ENCODE results near the gene HRK. TPM values are rescaled to one million over a fixed set of nuclear protein-coding genes. Genes with fewer than 3 reads are reported as not detected.
A peak's percentile ranks its signal among the peaks of the same experiment; 100 is the strongest.

The HRK gene
- total and polyA plus RNA-seq, 4 donors, result 0.14 TPM; not detected in 3

DNA sequence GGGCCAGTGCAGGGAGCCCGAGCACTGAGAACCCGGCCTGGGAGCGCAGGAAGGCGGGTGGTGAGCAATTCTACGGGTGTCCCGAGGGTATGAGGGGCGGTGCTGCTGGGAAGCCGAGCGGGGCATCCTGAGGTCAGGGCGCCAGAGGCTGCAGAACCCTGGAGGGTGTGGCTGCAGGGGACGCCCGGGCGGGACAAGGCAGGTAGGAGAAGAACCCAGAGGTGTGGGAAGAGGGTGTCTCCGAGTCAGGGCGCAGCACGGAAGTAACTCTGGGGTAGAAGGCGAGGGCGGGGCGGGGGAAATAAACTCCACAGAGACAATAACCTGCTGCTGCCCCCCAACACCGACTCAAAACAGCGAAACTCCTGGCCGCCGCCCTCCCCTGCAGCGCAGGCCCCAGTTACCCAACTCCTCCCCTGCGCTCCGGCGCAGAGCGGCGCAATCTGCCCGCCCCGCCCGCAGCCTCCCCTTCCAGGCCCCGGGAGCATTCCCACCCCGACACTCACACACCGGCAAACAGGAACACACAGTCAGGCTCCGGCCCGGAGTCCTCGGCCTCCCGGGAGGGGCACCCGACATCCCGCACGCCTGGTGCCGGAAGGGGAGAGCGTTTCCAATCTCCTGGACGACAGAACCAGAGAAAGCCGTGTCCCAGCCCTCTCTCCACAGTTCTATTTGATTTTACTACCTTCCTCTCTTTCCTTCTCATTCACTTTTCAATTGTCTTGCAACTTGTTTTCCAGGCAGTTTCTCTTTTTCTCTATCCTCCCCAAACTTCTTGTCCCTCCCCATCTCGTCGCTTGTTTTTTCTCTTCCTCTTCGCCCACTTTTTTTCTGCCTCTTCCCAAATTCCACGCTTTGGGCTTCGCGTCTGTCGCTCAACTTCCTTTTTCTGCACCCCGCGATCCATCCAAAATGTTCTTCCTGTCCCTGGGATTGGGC lies 2.4 kb downstream of the HRK start:
- peaks cover 3 to 26% (median 16%) of the 10 kb centered on the region in 4 donors for H3K27me3 ChIP-seq (ENCODE audit: control insufficient read depth in 4 of 4, insufficient read depth in 4 of 4, low read length in 3 of 4)
- H3K4me3 ChIP-seq (ENCODE audit: low read depth in 1 of 3, low read length in 3 of 3), result peak overlapping the region in 1 of 3 donors; percentile 1
- H3K9me3 ChIP-seq (ENCODE audit: control insufficient read depth in 4 of 4, low read length in 3 of 4), result peaks cover 3 to 10% (median 5%) of the 10 kb centered on the region in 4 donors
- WGBS, result 3% methylated on average over 55 of the region's 55 CpGs
- no peak for DNase-seq (ENCODE audit: low spot score)
- H3K4me1 ChIP-seq (ENCODE audit: control insufficient read depth in 4 of 4, insufficient read depth in 4 of 4, low read length in 3 of 4), result peaks cover 7 to 33% (median 22%) of the 10 kb centered on the region in 4 donors
- peaks cover 0 to 3% (median 0%) of the 10 kb centered on the region in 4 donors for H3K36me3 ChIP-seq (ENCODE audit: control insufficient read depth in 4 of 4, insufficient read depth in 3 of 4, low read depth in 1 of 4, low read length in 3 of 4)
- no peak for TF ChIP-seq SP1 (IDR thresholded peaks at IDR 0.05)
- TF ChIP-seq FOXA1 (IDR thresholded peaks at IDR 0.05), result no peak
- no peak for TF ChIP-seq NR2F2 (IDR thresholded peaks at IDR 0.05)
- no peak for TF ChIP-seq EGR1 (IDR thresholded peaks at IDR 0.05; ENCODE audit: low read depth in 2 of 2)
- TF ChIP-seq GABPA (IDR thresholded peaks at IDR 0.05 in 1 of 2, conservative IDR thresholded peaks at IDR 0.05 in 1 of 2), result no peak
- TF ChIP-seq RAD21 (IDR thresholded peaks at IDR 0.05), result no peak
- TF ChIP-seq, protein P1, sequence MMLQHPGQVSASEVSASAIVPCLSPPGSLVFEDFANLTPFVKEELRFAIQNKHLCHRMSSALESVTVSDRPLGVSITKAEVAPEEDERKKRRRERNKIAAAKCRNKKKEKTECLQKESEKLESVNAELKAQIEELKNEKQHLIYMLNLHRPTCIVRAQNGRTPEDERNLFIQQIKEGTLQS (IDR thresholded peaks at IDR 0.05), result no peak
- no peak for TF ChIP-seq RXRA (IDR thresholded peaks at IDR 0.05)
- H3K27ac ChIP-seq (ENCODE audit: low read depth in 1 of 2, low read length in 2 of 2), result no peak overlapping the region
- H3K9ac ChIP-seq (ENCODE audit: low read depth in 1 of 2, low read length in 2 of 2), result no peak overlapping the region

DNA sequence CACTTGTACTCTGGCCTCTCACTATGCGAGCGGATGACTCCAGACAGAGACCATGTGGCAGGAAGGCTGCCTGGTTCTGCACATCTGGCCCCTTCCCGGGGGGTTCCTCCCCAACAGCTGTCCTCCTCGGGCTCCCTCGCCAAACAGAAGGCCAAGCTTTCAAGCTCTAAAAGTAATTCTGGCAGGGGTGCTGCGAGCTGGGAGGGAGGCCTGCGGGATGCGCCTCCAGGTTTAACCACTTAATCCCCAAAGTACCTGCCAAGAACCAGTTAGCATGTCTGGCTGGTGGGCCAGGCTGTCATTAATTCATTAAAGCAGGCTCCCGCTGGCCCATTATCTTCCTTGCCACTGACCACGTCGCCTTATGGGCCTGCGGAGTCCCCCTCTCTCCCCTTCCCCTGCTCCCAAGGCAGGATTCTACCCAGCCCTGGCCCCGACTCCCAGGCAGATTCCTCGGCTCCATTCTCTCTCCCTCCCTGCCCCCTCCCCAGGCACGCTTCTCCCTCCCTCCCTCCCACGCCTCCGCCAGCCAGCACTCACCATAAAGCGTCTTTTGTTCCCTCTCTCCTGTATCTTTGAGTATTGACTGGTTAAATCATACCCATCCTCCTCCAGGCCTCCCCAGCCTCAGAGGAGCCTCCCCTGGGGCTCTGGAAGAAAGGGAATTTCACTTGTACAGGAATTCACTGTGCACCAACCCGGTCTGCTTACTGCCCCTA lies 4.9 kb downstream of the HRK start:
- peaks cover 6 to 21% (median 13%) of the 10 kb centered on the region in 4 donors for H3K4me1 ChIP-seq (ENCODE audit: control insufficient read depth in 4 of 4, insufficient read depth in 4 of 4, low read length in 3 of 4)
- TF ChIP-seq JUND (IDR thresholded peaks at IDR 0.05) (no peak), HNF4G (IDR thresholded peaks at IDR 0.05) (no peak), RAD21 (IDR thresholded peaks at IDR 0.05) (no peak), EGR1 (IDR thresholded peaks at IDR 0.05; ENCODE audit: low read depth in 2 of 2) (no peak), RXRA (IDR thresholded peaks at IDR 0.05) (no peak), FOXA2 (IDR thresholded peaks at IDR 0.05) (no peak), SP1 (IDR thresholded peaks at IDR 0.05) (no peak), NR2F2 (IDR thresholded peaks at IDR 0.05) (no peak)
- TF ChIP-seq, protein P1 (IDR thresholded peaks at IDR 0.05), result no peak
- TF ChIP-seq, protein P2, sequence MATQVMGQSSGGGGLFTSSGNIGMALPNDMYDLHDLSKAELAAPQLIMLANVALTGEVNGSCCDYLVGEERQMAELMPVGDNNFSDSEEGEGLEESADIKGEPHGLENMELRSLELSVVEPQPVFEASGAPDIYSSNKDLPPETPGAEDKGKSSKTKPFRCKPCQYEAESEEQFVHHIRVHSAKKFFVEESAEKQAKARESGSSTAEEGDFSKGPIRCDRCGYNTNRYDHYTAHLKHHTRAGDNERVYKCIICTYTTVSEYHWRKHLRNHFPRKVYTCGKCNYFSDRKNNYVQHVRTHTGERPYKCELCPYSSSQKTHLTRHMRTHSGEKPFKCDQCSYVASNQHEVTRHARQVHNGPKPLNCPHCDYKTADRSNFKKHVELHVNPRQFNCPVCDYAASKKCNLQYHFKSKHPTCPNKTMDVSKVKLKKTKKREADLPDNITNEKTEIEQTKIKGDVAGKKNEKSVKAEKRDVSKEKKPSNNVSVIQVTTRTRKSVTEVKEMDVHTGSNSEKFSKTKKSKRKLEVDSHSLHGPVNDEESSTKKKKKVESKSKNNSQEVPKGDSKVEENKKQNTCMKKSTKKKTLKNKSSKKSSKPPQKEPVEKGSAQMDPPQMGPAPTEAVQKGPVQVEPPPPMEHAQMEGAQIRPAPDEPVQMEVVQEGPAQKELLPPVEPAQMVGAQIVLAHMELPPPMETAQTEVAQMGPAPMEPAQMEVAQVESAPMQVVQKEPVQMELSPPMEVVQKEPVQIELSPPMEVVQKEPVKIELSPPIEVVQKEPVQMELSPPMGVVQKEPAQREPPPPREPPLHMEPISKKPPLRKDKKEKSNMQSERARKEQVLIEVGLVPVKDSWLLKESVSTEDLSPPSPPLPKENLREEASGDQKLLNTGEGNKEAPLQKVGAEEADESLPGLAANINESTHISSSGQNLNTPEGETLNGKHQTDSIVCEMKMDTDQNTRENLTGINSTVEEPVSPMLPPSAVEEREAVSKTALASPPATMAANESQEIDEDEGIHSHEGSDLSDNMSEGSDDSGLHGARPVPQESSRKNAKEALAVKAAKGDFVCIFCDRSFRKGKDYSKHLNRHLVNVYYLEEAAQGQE (IDR thresholded peaks at IDR 0.05), result no peak
- TF ChIP-seq, protein P3, sequence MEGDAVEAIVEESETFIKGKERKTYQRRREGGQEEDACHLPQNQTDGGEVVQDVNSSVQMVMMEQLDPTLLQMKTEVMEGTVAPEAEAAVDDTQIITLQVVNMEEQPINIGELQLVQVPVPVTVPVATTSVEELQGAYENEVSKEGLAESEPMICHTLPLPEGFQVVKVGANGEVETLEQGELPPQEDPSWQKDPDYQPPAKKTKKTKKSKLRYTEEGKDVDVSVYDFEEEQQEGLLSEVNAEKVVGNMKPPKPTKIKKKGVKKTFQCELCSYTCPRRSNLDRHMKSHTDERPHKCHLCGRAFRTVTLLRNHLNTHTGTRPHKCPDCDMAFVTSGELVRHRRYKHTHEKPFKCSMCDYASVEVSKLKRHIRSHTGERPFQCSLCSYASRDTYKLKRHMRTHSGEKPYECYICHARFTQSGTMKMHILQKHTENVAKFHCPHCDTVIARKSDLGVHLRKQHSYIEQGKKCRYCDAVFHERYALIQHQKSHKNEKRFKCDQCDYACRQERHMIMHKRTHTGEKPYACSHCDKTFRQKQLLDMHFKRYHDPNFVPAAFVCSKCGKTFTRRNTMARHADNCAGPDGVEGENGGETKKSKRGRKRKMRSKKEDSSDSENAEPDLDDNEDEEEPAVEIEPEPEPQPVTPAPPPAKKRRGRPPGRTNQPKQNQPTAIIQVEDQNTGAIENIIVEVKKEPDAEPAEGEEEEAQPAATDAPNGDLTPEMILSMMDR (IDR thresholded peaks at IDR 0.05; ENCODE audit: low read depth, low read length, missing input control), result no peak
- TF ChIP-seq, protein P4, sequence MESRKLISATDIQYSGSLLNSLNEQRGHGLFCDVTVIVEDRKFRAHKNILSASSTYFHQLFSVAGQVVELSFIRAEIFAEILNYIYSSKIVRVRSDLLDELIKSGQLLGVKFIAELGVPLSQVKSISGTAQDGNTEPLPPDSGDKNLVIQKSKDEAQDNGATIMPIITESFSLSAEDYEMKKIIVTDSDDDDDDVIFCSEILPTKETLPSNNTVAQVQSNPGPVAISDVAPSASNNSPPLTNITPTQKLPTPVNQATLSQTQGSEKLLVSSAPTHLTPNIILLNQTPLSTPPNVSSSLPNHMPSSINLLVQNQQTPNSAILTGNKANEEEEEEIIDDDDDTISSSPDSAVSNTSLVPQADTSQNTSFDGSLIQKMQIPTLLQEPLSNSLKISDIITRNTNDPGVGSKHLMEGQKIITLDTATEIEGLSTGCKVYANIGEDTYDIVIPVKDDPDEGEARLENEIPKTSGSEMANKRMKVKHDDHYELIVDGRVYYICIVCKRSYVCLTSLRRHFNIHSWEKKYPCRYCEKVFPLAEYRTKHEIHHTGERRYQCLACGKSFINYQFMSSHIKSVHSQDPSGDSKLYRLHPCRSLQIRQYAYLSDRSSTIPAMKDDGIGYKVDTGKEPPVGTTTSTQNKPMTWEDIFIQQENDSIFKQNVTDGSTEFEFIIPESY (IDR thresholded peaks at IDR 0.05), result no peak
- 15% methylated on average over 19 of the region's 19 CpGs for WGBS
- no peak overlapping the region for H3K27ac ChIP-seq (ENCODE audit: low read depth in 1 of 2, low read length in 2 of 2)
- no peak overlapping the region for H3K4me3 ChIP-seq (ENCODE audit: low read depth in 1 of 3, low read length in 3 of 3)
- H3K27me3 ChIP-seq (ENCODE audit: control insufficient read depth in 4 of 4, insufficient read depth in 4 of 4, low read length in 3 of 4), result peaks cover 3 to 15% (median 11%) of the 10 kb centered on the region in 4 donors
- H3K9me3 ChIP-seq (ENCODE audit: control insufficient read depth in 4 of 4, low read length in 3 of 4), result peaks cover 3 to 10% (median 5%) of the 10 kb centered on the region in 4 donors
- H3K9ac ChIP-seq (ENCODE audit: low read depth in 1 of 2, low read length in 2 of 2), result no peak overlapping the region
- peaks cover 0 to 3% (median 0%) of the 10 kb centered on the region in 4 donors for H3K36me3 ChIP-seq (ENCODE audit: control insufficient read depth in 4 of 4, insufficient read depth in 3 of 4, low read depth in 1 of 4, low read length in 3 of 4)
- DNase-seq (ENCODE audit: low spot score), result no peak
